Measurements from ENCODE around the gene HACD2.

HACD2 gene

GRCh38 chr3:123449997-123450604, 134.8 kb downstream of the HACD2 start (continued):
- TF ChIP-seq ZBTB10 (tag by site-specific recombination; IDR thresholded peaks at IDR 0.05) (0 out of 2 replicates have a peak, but pooled peaks have one; percentile 25), ZEB2 (tag by site-specific recombination; IDR thresholded peaks at IDR 0.05) (no peak), ZBTB8A (tag by site-specific recombination; IDR thresholded peaks at IDR 0.05) (peak; percentile 36), ZNF501 (tag by site-specific recombination; IDR thresholded peaks at IDR 0.05) (no peak), ZFP69B (tag by site-specific recombination; IDR thresholded peaks at IDR 0.05) (no peak), ZNF658 (tag by site-specific recombination; IDR thresholded peaks at IDR 0.05) (no peak), PRDM10 (tag by site-specific recombination; IDR thresholded peaks at IDR 0.05) (peak; percentile 88), GLIS1 (tag by site-specific recombination; IDR thresholded peaks at IDR 0.05) (no peak), ZNF600 (tag by site-specific recombination; IDR thresholded peaks at IDR 0.05) (no peak), ZNF433 (tag by site-specific recombination; IDR thresholded peaks at IDR 0.05; ENCODE audit: low read depth) (no peak), ZNF610 (tag by site-specific recombination; IDR thresholded peaks at IDR 0.05; ENCODE audit: borderline replicate concordance) (no peak), ZNF174 (tag by site-specific recombination; IDR thresholded peaks at IDR 0.05) (no peak), SETDB1 (IDR thresholded peaks at IDR 0.05; ENCODE audit: insufficient read length, low read length) (no peak), HOXD13 (CRISPR knock-in tag; IDR thresholded peaks at IDR 0.05; ENCODE audit: borderline replicate concordance) (no peak), ZNF488 (tag by site-specific recombination; IDR thresholded peaks at IDR 0.05) (no peak), ZNF335 (tag by site-specific recombination; conservative IDR thresholded peaks at IDR 0.05) (peak; percentile 56), SP2 (tag by site-specific recombination; IDR thresholded peaks at IDR 0.05) (peak; percentile 29; the same call in 1 of the 2 replicates), SCRT2 (tag by site-specific recombination; IDR thresholded peaks at IDR 0.05) (no peak), ZNF707 (tag by site-specific recombination; IDR thresholded peaks at IDR 0.05) (no peak), ZSCAN16 (tag by site-specific recombination; IDR thresholded peaks at IDR 0.05) (no peak), ZBTB6 (tag by site-specific recombination; IDR thresholded peaks at IDR 0.05) (no peak), ZNF544 (tag by site-specific recombination; IDR thresholded peaks at IDR 0.05) (no peak), ZSCAN4 (tag by site-specific recombination; IDR thresholded peaks at IDR 0.05) (no peak), ZNF391 (tag by site-specific recombination; IDR thresholded peaks at IDR 0.05; ENCODE audit: borderline replicate concordance, low read depth) (no peak)
- TF ChIP-seq, protein P1, sequence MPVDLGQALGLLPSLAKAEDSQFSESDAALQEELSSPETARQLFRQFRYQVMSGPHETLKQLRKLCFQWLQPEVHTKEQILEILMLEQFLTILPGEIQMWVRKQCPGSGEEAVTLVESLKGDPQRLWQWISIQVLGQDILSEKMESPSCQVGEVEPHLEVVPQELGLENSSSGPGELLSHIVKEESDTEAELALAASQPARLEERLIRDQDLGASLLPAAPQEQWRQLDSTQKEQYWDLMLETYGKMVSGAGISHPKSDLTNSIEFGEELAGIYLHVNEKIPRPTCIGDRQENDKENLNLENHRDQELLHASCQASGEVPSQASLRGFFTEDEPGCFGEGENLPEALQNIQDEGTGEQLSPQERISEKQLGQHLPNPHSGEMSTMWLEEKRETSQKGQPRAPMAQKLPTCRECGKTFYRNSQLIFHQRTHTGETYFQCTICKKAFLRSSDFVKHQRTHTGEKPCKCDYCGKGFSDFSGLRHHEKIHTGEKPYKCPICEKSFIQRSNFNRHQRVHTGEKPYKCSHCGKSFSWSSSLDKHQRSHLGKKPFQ (tag by site-specific recombination; IDR thresholded peaks at IDR 0.05): no peak
- TF ChIP-seq, protein P2, sequence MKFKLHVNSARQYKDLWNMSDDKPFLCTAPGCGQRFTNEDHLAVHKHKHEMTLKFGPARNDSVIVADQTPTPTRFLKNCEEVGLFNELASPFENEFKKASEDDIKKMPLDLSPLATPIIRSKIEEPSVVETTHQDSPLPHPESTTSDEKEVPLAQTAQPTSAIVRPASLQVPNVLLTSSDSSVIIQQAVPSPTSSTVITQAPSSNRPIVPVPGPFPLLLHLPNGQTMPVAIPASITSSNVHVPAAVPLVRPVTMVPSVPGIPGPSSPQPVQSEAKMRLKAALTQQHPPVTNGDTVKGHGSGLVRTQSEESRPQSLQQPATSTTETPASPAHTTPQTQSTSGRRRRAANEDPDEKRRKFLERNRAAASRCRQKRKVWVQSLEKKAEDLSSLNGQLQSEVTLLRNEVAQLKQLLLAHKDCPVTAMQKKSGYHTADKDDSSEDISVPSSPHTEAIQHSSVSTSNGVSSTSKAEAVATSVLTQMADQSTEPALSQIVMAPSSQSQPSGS (tag by site-specific recombination; IDR thresholded peaks at IDR 0.05; ENCODE audit: low read depth): no peak

All from HEK293 (cell line).